Bronchial epithelial cell (primary cell): ENCODE measurements around the gene GAS7. TPM values are rescaled to one million over a fixed set of nuclear protein-coding genes. Genes with fewer than 3 reads are reported as not detected.

Experiments used
- DNase-seq: peaks from one replicate; pipeline ENCODE4 v3.0.0-alpha.2; 2010; ENCODE audit warnings: low read depth
- FAIRE-seq: peaks from 2 replicates; lab custom pipeline; 2011; peaks lifted over from hg19 to GRCh38; lab: Jason Lieb, UNC
- H3K27me3 ChIP-seq: 2 replicates; pipeline ENCODE4 v1.5.1; 2011; ENCODE audit warnings: low read length; ENCODE audit not compliant: control insufficient read depth, insufficient read depth
- H3K36me3 ChIP-seq: 2 replicates; pipeline ENCODE4 v1.5.1; 2011; ENCODE audit warnings: low read length; ENCODE audit not compliant: control insufficient read depth, insufficient read depth
- H3K4me3 ChIP-seq: 2 replicates; pipeline ENCODE4 v1.5.1; 2011; ENCODE audit warnings: mild to moderate bottlenecking, low read depth, low read length, control low read depth
- CTCF ChIP-seq: IDR thresholded peaks from 2 replicates; pipeline ENCODE4 v1.5.1; 2011; ENCODE audit warnings: mild to moderate bottlenecking, moderate library complexity, low read length, control low read depth, inconsistent platforms; ENCODE audit not compliant: insufficient read depth, severe bottlenecking
- total RNA-seq: library from RNA; depleted of rRNA; stranded (reverse); fragments of >200 nt; gene quantifications from 2 replicates; pipeline ENCODE4 v1.2.1, GENCODE V29; 2014

Gene GAS7
- total RNA-seq, 1 donor from 2014 or later: 1.1 TPM

- H3K36me3 ChIP-seq: no peaks in the 10 kb centered on the region
- no peak for TF ChIP-seq CTCF
- DNase-seq (no peak), FAIRE-seq (no peak)
- no peak overlapping the region for H3K4me3 ChIP-seq
- no peaks in the 10 kb centered on the region for H3K27me3 ChIP-seq
Measured at GRCh38 chr17:10082795-10083194, 115.6 kb downstream of the GAS7 start.

GRCh38 chr17:10081571-10082169 lies 116.7 kb downstream of the GAS7 start:
- Histone ChIP-seq H3K36me3 (no peaks in the 10 kb centered on the region), H3K4me3 (no peak overlapping the region), H3K27me3 (no peaks in the 10 kb centered on the region)
- DNase-seq: no peak
- FAIRE-seq: no peak
- no peak for TF ChIP-seq CTCF

GRCh38 chr17:10077561-10078299 lies 120.7 kb downstream of the GAS7 start:
- H3K27me3 ChIP-seq: no peaks in the 10 kb centered on the region
- no peak for TF ChIP-seq CTCF
- no peaks in the 10 kb centered on the region for H3K36me3 ChIP-seq
- H3K4me3 ChIP-seq: no peak overlapping the region
- FAIRE-seq (no peak), DNase-seq (no peak)

- no peak for DNase-seq
- Histone ChIP-seq H3K36me3 (no peaks in the 10 kb centered on the region), H3K27me3 (no peaks in the 10 kb centered on the region), H3K4me3 (no peak overlapping the region)
- FAIRE-seq: no peak
- TF ChIP-seq CTCF: no peak
Measured at GRCh38 chr17:10075919-10076318, 122.5 kb downstream of the GAS7 start.

GRCh38 chr17:10073941-10074340 lies 124.5 kb downstream of the GAS7 start:
- FAIRE-seq (no peak), DNase-seq (no peak)
- H3K4me3 ChIP-seq: no peak overlapping the region
- H3K36me3 ChIP-seq: no peaks in the 10 kb centered on the region
- H3K27me3 ChIP-seq: no peaks in the 10 kb centered on the region
- no peak for TF ChIP-seq CTCF
